ENCODE results near the gene C9orf50.

Gene C9orf50

DNA sequence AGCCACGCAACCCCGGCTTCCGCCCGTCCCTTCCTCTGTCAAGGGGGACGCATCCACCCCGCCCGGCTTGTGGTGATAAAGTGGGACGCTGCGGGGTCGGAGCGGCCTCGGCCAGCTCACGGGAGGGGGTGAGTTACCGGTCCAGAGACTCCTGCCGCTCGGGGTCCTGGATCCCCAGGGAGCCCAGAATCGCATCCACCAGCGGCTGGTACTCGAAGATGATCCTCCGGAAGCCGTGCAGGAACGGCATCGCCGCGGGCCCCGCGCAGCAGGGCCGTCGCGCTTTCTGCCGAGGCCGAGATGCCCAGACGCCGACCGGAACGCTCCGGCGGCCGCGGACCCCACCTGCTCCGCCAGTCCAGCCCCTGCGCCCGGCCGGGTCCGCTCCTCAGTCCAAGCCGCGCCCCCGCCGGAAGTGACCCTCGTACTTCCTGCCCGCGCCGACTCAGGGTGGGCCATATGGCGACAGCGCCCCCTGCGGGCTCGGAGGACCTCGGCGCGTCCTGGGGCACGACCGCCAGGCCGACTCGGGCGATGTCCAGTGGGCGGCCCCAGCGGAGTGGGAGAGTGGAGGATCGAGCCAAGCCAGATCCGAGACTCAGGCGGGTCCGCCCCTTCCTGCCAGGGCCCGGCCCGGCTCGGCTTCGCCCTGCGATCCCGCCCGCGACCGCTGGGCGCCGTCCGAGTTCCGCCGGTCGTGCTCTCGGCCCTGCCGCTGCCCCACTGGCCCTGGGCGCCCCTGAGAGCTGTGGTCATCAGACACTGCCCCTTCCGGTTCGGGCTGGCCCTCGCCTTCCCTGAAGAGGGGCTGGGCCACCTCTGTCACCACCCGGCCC, 21.1 kb upstream of the C9orf50 start, which contains the start of gene ASB6:
Gene ASB6, minus strand, starts transcription at position 402 of the 836 bp plus-strand sequence. Its CDS starts 152 bp downstream, at position 250.
- peak within 1 kb of the TSS; percentile 92 for H3K4me3 ChIP-seq
- H3K9me3 ChIP-seq = no peaks in the 10 kb centered on the region
- intact Hi-C loops (cut with DNase I; ENCODE audit: low total_unique reads) = loop anchor here (1.0 to 5.0 kb wide), 2 partner anchors 95 to 142 kb away; no protein-coding TSS in a partner anchor
- TF ChIP-seq, protein P1, sequence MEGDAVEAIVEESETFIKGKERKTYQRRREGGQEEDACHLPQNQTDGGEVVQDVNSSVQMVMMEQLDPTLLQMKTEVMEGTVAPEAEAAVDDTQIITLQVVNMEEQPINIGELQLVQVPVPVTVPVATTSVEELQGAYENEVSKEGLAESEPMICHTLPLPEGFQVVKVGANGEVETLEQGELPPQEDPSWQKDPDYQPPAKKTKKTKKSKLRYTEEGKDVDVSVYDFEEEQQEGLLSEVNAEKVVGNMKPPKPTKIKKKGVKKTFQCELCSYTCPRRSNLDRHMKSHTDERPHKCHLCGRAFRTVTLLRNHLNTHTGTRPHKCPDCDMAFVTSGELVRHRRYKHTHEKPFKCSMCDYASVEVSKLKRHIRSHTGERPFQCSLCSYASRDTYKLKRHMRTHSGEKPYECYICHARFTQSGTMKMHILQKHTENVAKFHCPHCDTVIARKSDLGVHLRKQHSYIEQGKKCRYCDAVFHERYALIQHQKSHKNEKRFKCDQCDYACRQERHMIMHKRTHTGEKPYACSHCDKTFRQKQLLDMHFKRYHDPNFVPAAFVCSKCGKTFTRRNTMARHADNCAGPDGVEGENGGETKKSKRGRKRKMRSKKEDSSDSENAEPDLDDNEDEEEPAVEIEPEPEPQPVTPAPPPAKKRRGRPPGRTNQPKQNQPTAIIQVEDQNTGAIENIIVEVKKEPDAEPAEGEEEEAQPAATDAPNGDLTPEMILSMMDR (IDR thresholded peaks at IDR 0.05) = peak; percentile 100
- peaks cover 0 to 33% (median 27%) of the 10 kb centered on the region in 4 donors for H3K4me1 ChIP-seq
- no peaks in the 10 kb centered on the region for H3K27me3 ChIP-seq
- peak; percentile 96 to 99 for DNase-seq
- H3K27ac ChIP-seq = peak within 1 kb of the TSS; percentile 79 to 93
- peaks cover 13 to 28% (median 27%) of the 10 kb centered on the region in 3 donors for H3K36me3 ChIP-seq

DNA sequence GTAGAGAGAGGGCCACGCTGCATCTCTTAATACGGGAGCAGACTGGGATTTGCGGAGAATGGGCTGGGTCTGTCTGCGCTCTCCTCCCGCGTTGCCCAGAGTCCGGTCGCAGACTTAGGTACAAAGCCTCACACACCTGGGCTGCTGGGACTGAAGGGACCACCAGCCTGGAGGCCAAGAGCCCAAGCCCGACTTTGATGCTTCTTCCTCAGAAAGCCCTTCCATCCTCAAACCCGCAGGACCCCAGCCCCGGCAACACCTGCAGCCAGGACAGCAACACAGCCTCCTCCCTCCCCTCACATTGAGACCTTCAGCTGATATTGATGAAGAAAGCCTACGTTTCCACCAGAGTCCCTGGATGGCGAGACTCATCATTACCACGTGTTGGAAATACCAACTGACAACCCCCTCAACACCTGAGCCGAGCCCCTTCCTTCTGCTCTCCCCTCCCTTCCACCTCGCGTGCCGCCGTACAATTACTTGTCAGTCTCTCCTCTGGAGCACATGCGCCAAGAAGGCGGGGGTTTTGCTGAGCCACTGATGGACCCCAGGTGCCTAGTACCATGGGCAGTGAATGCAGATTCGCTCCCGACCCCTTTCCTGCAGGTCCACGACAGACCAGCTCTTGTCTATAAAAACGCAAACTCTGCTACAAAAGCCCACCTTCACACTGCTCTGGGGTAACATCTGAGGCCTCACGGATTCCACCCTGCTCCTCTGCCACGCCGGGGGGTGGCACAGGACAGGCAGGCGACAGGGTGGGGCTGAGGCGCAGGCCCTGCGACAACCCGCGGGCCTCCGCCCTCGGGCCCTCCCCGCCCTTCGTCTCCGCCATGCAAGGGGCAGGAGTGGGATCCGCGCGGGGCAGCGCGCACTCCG, 20.2 kb upstream of the C9orf50 start:
- H3K4me1 ChIP-seq = peaks cover 0 to 33% (median 27%) of the 10 kb centered on the region in 4 donors
- intact Hi-C loops (cut with DNase I; ENCODE audit: low total_unique reads) = loop anchor here (5.0 kb wide), 1 partner anchor 96 kb away; no protein-coding TSS in a partner anchor
- no peaks in the 10 kb centered on the region for H3K27me3 ChIP-seq
- no peak for DNase-seq
- H3K4me3 ChIP-seq = peak overlapping the region; percentile 92
- no peaks in the 10 kb centered on the region for H3K9me3 ChIP-seq
- TF ChIP-seq, protein P1 (IDR thresholded peaks at IDR 0.05) = no peak
- peaks cover 22 to 36% (median 36%) of the 10 kb centered on the region in 3 donors for H3K36me3 ChIP-seq
- H3K27ac ChIP-seq = peak overlapping the region; percentile 79 to 93

DNA sequence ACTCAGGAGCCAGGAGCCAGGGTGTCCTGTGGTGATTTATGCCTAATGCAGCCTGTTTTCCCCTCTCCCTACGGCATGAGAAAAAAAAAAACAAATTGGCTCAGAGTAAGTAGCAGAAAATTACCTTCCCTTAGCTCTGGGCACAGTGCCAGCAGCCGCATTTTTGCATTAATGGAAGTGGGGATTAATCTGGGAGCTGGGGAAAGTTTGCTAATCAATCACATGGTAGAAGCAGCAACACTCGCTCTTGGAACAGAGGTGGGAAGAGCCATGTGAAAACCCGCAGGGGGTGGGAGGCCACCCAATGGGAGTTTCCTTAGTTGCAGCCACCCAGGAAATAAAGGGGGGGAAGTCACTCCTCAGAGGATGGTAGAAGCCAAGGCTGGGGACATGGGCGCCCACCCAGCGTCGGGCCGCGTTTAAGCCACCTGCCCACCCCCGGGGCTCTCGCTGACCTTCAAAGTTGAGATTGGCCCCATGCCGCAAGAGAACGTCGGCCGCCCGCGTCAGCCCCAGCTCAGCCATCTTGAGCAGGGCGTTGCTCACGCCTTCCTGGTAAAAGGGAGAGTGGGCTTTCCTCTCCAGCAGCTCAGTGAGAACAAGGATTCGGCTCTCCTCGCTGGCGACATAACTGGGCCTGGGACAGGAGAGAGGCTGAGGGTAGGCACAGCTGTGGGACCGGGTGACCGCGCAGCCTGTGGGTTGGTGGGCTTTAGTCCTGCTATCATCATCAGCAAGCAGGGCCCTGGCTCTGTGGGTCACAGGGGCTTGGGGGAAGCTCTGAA, 19.4 kb upstream of the C9orf50 start:
- intact Hi-C loops (cut with DNase I; ENCODE audit: low total_unique reads) = loop anchor here (5.0 kb wide), 1 partner anchor 97 kb away; no protein-coding TSS in a partner anchor
- Histone ChIP-seq H3K4me1 (peaks cover 0 to 33% (median 27%) of the 10 kb centered on the region in 4 donors), H3K4me3 (peak overlapping the region; percentile 92), H3K27ac (no peak overlapping the region), H3K9me3 (no peaks in the 10 kb centered on the region), H3K27me3 (no peaks in the 10 kb centered on the region), H3K36me3 (peaks cover 30 to 45% (median 44%) of the 10 kb centered on the region in 3 donors)
- TF ChIP-seq, protein P1 (IDR thresholded peaks at IDR 0.05) = no peak
- DNase-seq = no peak

DNA sequence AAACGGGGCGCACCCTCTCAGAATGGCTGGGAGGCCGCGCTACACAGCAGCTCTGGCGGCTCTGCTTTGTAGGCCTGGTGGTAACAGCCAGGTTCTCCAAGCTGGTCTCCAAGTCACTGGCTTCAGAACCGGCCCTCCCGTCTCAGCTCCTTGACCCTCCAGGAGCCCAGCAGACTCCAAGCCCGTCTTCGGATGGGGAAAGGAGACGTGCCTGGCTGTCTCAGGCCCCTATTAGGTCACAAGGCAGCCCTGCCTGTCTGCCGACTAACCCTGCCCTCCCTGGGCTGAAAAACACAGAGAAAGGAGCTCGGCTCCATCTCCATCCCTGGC, 18.8 kb upstream of the C9orf50 start:
- intact Hi-C loops (cut with DNase I; ENCODE audit: low total_unique reads) = loop anchor here (5.0 kb wide), 1 partner anchor 98 kb away; no protein-coding TSS in a partner anchor
- H3K4me1 ChIP-seq = peaks cover 0 to 33% (median 27%) of the 10 kb centered on the region in 4 donors
- no peak overlapping the region for H3K4me3 ChIP-seq
- peaks cover 36 to 50% (median 50%) of the 10 kb centered on the region in 3 donors for H3K36me3 ChIP-seq
- no peaks in the 10 kb centered on the region for H3K9me3 ChIP-seq
- H3K27me3 ChIP-seq = no peaks in the 10 kb centered on the region
- TF ChIP-seq, protein P1 (IDR thresholded peaks at IDR 0.05) = no peak
- no peak overlapping the region for H3K27ac ChIP-seq
- no peak for DNase-seq
